ENCODE measurements around the gene SHB.

SHB gene

GRCh38 chr9:38043931-38044623 lies 24.9 kb downstream of the SHB start:
- DNase-seq (ENCODE audit: low read depth in 1 of 2, low spot score in 1 of 2), result no peak

DNA sequence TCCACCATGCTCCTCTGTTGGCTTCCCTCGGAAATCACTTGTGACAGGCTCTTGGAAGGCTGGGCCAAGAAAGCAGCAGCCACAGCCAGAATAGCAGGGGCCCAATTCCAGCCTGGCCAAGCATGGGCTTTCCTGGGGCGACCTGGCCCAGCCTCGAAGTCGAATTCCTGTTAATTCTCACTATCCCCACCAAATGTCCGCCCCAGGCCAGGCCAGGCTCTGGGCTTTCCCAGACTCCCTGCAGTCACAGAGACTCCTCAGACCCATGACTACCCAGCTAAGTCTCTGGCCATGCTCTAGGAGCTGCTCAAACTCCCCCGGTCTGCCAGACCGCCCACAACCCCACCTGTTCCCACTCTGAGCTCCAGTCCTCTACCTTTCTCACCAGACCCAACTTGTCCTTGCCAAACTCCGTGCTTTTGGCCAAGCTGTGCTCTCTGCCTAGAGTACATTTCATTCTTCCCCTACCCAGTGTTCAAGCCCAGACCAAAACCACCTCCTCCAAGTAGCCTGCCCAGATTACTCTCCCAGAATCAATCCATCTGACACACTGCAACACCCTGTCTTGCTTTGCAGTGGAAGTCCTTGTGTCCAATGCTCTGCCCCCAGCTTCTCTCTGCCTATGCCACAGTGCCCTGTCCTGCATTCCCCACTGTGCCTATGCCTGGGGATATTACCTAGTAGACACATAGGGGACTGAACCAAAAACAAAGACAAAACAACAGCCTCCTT lies 26.2 kb downstream of the SHB start:
- no peak for DNase-seq (ENCODE audit: low read depth in 1 of 2, low spot score in 1 of 2)

- DNase-seq (ENCODE audit: low read depth in 1 of 2, low spot score in 1 of 2), result no peak
Observed at GRCh38 chr9:38041564-38042243, 27.3 kb downstream of the SHB start.

- DNase-seq (ENCODE audit: low read depth in 1 of 2, low spot score in 1 of 2), result no peak
Observed at GRCh38 chr9:38039907-38040682, 28.9 kb downstream of the SHB start.

DNA sequence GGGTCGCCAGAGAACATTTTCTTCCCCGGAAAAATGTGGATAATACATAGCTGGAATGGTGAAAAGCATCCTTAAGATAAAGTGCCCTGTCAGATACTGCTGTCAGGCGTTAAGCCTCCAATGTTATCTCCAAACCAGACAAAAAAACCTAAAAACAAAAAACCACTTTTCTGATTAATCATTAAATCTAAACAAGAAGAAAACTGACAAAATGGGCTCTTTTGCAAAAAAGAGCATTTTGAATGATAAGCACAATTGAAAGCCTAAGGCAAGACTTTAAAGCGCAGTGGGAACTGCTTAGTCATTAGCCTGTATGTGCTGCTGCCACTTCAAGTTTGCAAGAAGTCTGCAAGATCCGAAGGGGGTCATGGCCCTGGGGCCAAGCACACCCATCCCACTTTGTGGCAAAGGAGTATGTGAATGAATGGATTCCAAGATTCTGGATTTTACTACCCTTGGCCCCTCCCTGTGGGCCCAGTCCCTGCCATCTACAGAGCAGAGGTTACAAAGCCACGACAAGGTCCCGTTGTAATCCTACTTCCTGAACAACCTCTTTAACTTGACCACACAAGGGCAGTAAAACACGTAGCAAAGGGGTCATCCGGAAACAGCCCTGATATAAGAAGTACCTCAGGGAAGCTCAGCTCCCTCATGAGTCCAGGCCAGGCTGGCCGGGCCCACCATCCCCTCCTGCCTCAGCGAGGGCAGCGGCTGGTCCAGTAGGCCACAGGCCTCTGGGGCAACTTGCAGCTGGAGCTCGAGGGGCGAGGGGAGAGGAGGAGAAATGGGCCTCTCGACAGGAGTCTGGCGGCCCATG lies 29.7 kb downstream of the SHB start:
- no peak for DNase-seq (ENCODE audit: low read depth in 1 of 2, low spot score in 1 of 2)

- DNase-seq (ENCODE audit: low read depth in 1 of 2, low spot score in 1 of 2), result no peak
Observed at GRCh38 chr9:38038307-38039089, 30.5 kb downstream of the SHB start.

DNA sequence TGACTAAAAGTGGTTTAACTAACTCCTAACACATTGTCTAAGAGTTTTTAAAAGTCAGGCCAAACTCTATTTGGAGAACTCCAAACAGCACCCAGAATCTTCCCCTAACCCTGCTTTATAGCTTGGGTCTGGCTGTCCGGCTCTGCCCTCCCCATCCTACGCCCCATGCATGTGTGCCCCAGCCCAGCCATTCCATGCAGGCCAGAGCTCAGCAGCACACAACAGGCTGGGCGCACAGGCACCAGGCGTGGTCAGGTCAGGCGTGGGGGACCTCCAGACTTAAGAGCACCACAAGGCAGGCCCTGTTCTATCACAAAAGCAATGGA lies 31.1 kb downstream of the SHB start:
- no peak for DNase-seq (ENCODE audit: low read depth in 1 of 2, low spot score in 1 of 2)

GRCh38 chr9:38036359-38037084 lies 32.5 kb downstream of the SHB start:
- no peak for DNase-seq (ENCODE audit: low read depth in 1 of 2, low spot score in 1 of 2)

- DNase-seq (ENCODE audit: low read depth in 1 of 2, low spot score in 1 of 2), result no peak
Observed at GRCh38 chr9:38035873-38036272, 33.2 kb downstream of the SHB start.

- no peak for DNase-seq (ENCODE audit: low read depth in 1 of 2, low spot score in 1 of 2)
Observed at GRCh38 chr9:38033941-38034340, 35.1 kb downstream of the SHB start.

DNA sequence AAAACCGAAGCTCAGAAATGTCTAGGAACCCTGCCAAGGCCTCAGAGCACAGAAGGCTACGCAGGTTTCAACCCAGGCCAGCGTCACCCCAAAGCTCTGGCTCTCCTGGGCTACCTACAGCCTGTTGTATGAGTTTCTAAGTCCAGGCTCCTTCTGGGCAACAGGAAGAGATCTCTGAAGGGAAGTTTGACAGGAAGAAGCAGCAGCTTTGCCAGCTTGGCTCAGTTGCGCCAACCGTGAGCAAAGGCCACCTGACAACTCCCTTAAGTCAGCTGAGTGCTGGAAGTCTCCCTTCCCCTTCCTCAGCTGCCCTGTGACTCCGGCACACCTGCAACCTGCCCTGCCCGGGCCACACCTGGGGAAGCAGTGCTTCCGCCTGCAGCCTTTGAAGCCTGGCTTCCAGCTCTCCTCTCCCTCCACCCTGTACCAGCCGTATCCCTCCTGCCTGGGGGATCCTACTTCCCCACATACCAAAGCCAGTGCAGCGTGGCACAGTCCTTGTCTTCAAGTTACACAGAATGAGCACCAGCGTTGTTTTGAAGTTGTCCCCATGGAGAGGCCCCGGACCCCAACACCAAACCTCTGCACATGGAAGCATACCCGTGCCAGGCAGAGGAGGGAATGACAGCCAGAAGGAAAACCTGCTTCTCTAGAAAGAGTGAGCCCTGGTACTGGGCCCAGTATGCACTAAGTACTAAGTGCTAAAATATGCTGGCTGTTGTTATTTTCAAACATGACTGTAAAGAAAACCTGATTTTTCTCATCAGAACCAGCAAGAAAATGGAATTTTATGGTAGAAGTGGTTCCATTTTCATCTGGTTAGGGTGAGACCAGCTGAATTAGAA lies 36.5 kb downstream of the SHB start:
- DNase-seq (ENCODE audit: low read depth in 1 of 2, low spot score in 1 of 2), result no peak

DNA sequence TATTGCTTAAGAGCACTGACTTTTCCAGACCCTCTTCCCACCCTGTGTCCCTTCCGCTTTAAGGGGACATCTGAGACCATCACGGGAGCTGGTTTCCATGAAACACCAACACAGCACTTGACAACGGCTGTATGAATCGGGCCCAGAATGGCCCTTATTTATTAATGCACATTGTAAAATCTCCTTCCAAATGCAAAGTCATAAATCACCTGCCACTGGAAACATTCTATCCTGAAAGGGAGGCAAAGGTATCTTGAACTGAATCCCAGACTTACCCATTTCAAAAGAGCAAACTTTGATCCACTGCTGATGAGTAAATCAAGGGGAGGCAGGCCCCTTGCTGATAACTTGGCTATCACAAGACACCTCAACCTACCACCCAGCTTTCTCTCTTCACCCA lies 37.4 kb downstream of the SHB start:
- no peak for DNase-seq (ENCODE audit: low read depth in 1 of 2, low spot score in 1 of 2)

DNA sequence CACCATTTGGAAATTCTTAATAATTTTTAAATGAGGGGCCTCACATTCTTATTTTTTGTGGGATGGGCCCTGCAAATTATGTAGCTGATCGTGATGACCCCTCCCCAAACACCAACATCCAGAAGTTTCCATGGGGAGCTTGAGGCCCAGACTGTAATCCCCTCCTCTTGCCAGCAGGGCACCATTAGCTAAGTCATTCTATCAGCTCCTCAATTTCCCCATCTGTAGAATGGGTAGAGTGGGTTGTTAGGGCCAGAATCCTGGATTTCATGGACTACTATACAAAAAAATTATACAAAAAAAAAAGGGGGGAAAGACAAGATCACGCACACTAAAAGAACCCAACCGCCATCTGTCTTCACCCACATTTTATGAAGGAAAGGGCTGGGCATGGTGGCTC lies 38.4 kb downstream of the SHB start:
- no peak for DNase-seq (ENCODE audit: low read depth in 1 of 2, low spot score in 1 of 2)

- DNase-seq (ENCODE audit: low read depth in 1 of 2, low spot score in 1 of 2), result no peak
Observed at GRCh38 chr9:38029915-38030638, 39.0 kb downstream of the SHB start.

GRCh38 chr9:38027714-38028113 lies 41.3 kb downstream of the SHB start:
- no peak for DNase-seq (ENCODE audit: low read depth in 1 of 2, low spot score in 1 of 2)

- DNase-seq (ENCODE audit: low read depth in 1 of 2, low spot score in 1 of 2), result no peak
Observed at GRCh38 chr9:38026840-38027527, 42.0 kb downstream of the SHB start.
